Transverse colon (tissue), 3 donors: ENCODE results near the gene PDGFD.

Experiments used
- CTCF ChIP-seq, 5 experiments: fragments of 200-600 bp in 3 of 5; fragments of 450-650 bp in 2 of 5; sonication (generic) in 3 of 5; IDR thresholded peaks; 1 replicate in 2 of 5; 2 replicates in 3 of 5; pipeline ENCODE4 v1.5.1; 2016 to 2017; ENCODE audit warnings: antibody characterized with exemption in 5 of 5, inconsistent platforms in 3 of 5, mild to moderate bottlenecking in 2 of 5, moderate library complexity in 1 of 5
- POLR2A ChIP-seq: fragments of 450-650 bp; IDR thresholded peaks from one replicate; pipeline ENCODE4 v1.6.1; 2016; ENCODE audit warnings: antibody characterized with exemption, mild to moderate bottlenecking, moderate library complexity

GRCh38 chr11:104159356-104159755, 4.6 kb downstream of the PDGFD start:
- TF ChIP-seq CTCF (IDR thresholded peaks at IDR 0.05) (no peak), POLR2A (no peak)
